A673 (cell line): ENCODE results near the gene UGT1A9. TPM values are rescaled to one million over a fixed set of nuclear protein-coding genes. Genes with fewer than 3 reads are reported as not detected.

Experiments
- BruUV-seq: library from RNA; stranded (reverse); fragments of 400-500 nt; replicated peaks from 2 replicates; lab custom pipeline; 2021; lab: Mats Ljungman, UMichigan
- CTCF ChIA-PET: fragments of 300-600 bp; sonication (Branson Sonifier 250); formaldehyde crosslinking; loops from one replicate; lab custom pipeline; 2022; ENCODE audit warnings: antibody characterized with exemption; lab: Charles Lee
- POLR2A ChIA-PET: fragments of 300-600 bp; sonication (Branson Sonifier 250); formaldehyde crosslinking; loops from one replicate; lab custom pipeline; 2022; ENCODE audit warnings: antibody characterized with exemption; ENCODE audit not compliant: low non-redundant PET; lab: Charles Lee
- DNase-seq: peaks from one replicate; pipeline ENCODE4 v3.0.0-alpha.2; 2015; ENCODE audit warnings: low spot score
- H3K27ac ChIP-seq: fragments of 200-600 bp; sonication (generic); 2 replicates; pipeline ENCODE4 v1.5.1; 2016; ENCODE audit warnings: mixed run types, low read depth, mild to moderate bottlenecking, mixed read lengths, antibody characterized with exemption, low read length; ENCODE audit not compliant: poor library complexity, severe bottlenecking
- H3K27me3 ChIP-seq: fragments of 200-600 bp; sonication (generic); replicated peaks from 2 replicates; pipeline ENCODE4 v1.6.1; 2017; ENCODE audit warnings: mixed run types, low read depth, mild to moderate bottlenecking, mixed read lengths, antibody characterized with exemption, low read length; ENCODE audit not compliant: insufficient read depth, poor library complexity
- H3K36me3 ChIP-seq: fragments of 200-600 bp; sonication (generic); 2 replicates; pipeline ENCODE4 v1.6.1; 2016; ENCODE audit warnings: mixed run types, mild to moderate bottlenecking, mixed read lengths, antibody characterized with exemption, low read length; ENCODE audit not compliant: insufficient read depth, poor library complexity, severe bottlenecking
- H3K4me1 ChIP-seq: fragments of 200-600 bp; sonication (generic); 2 replicates; pipeline ENCODE4 v1.6.1; 2017; ENCODE audit warnings: mixed run types, mild to moderate bottlenecking, mixed read lengths, antibody characterized with exemption, low read length; ENCODE audit not compliant: insufficient read depth, poor library complexity, severe bottlenecking
- H3K4me3 ChIP-seq: fragments of 200-600 bp; sonication (generic); 2 replicates; pipeline ENCODE4 v1.5.1; 2016; ENCODE audit warnings: low read depth, mixed run types, mild to moderate bottlenecking, mixed read lengths, low read length; ENCODE audit not compliant: poor library complexity, severe bottlenecking
- H3K9me3 ChIP-seq: fragments of 200-600 bp; sonication (generic); 2 replicates; pipeline ENCODE4 v1.6.1; 2016; ENCODE audit warnings: mixed run types, low read depth, mild to moderate bottlenecking, mixed read lengths, antibody characterized with exemption, low read length; ENCODE audit not compliant: poor library complexity, severe bottlenecking
- CTCF ChIP-seq: fragments of 300-800, 200-600 bp; sonication (generic); conservative IDR thresholded peaks from 2 replicates; pipeline ENCODE4 v1.5.1; 2017; ENCODE audit warnings: low read depth, mild to moderate bottlenecking, antibody characterized with exemption, low read length, moderate library complexity, mixed read lengths
- EZH2 ChIP-seq: fragments of 200-600 bp; sonication (generic); IDR thresholded peaks from 2 replicates; pipeline ENCODE4 v1.6.1; 2017; ENCODE audit warnings: borderline replicate concordance, low read depth, mild to moderate bottlenecking, mixed read lengths, antibody characterized with exemption, low read length; ENCODE audit not compliant: poor library complexity, severe bottlenecking
- intact Hi-C: fragments of 100-400 bp; cut with micrococcal nuclease; formaldehyde crosslinking; loops from one replicate; pipeline ENCODE4 v1.10.0; 2022; ENCODE audit not compliant: unreplicated experiment
- total RNA-seq: library from RNA; stranded (reverse); gene quantifications from 2 replicates; pipeline ENCODE4 v1.2.3, GENCODE V29; 2021

Gene UGT1A9
- total RNA-seq, 1 experiment from 2014 or later = not detected

- POLR2A ChIA-PET = no interaction called here
- CTCF ChIA-PET = no interaction called here
- no TSS peak for BruUV-seq
- no peak overlapping the region for H3K4me3 ChIP-seq
- no peak overlapping the region for H3K27ac ChIP-seq
- H3K27me3 ChIP-seq = no peaks in the 10 kb centered on the region
- no peaks in the 10 kb centered on the region for H3K9me3 ChIP-seq
- DNase-seq = no peak
- intact Hi-C loops = no loop called here
- no peaks in the 10 kb centered on the region for H3K36me3 ChIP-seq
- TF ChIP-seq CTCF = no peak
- TF ChIP-seq EZH2 = no peak
- no peaks in the 10 kb centered on the region for H3K4me1 ChIP-seq
These were observed 148.4 kb downstream of the UGT1A9 start for GRCh38 chr2:233819884-233820773.

GRCh38 chr2:233820774-233821105 lies 149.0 kb downstream of the UGT1A9 start:
- DNase-seq = no peak
- intact Hi-C loops = no loop called here
- CTCF ChIA-PET = no interaction called here
- Histone ChIP-seq H3K4me3 (no peak overlapping the region), H3K36me3 (no peaks in the 10 kb centered on the region), H3K27ac (no peak overlapping the region), H3K4me1 (no peaks in the 10 kb centered on the region), H3K27me3 (no peaks in the 10 kb centered on the region), H3K9me3 (no peaks in the 10 kb centered on the region)
- no TSS peak for BruUV-seq
- POLR2A ChIA-PET = no interaction called here
- TF ChIP-seq CTCF = no peak
- TF ChIP-seq EZH2 = no peak

- Histone ChIP-seq H3K9me3 (no peaks in the 10 kb centered on the region), H3K27ac (no peak overlapping the region), H3K27me3 (no peaks in the 10 kb centered on the region), H3K4me1 (no peaks in the 10 kb centered on the region), H3K36me3 (no peaks in the 10 kb centered on the region), H3K4me3 (no peak overlapping the region)
- no peak for DNase-seq
- POLR2A ChIA-PET = no interaction called here
- TF ChIP-seq CTCF (no peak), EZH2 (no peak)
- BruUV-seq = no TSS peak
- CTCF ChIA-PET = no interaction called here
- intact Hi-C loops = no loop called here
These were observed 149.5 kb downstream of the UGT1A9 start for GRCh38 chr2:233821196-233821595.
